Activated naive CD4-positive, alpha-beta T cell treated with anti-CD3 and anti-CD28 coated beads for 36 hours (primary cell): ENCODE results near the gene TP63. TPM values are rescaled to one million over a fixed set of nuclear protein-coding genes. Genes with fewer than 3 reads are reported as not detected.

ENCODE experiments used
- CTCF ChIA-PET: fragments of 350-600 bp; sonication (Branson Sonifier 250); formaldehyde crosslinking; loops from one replicate; lab custom pipeline; 2021; ENCODE audit warnings: antibody characterized with exemption; lab: Charles Lee
- DNase-seq: peaks from one replicate; pipeline ENCODE4 v3.0.0-alpha.2; 2020
- H3K27ac Mint-ChIP-seq: one replicate; pipeline ENCODE4 v1.8.0; 2021; ENCODE audit warnings: mild to moderate bottlenecking, mixed read lengths
- H3K27me3 Mint-ChIP-seq: one replicate; pipeline ENCODE4 v1.8.0; 2021; ENCODE audit warnings: low read depth, mixed read lengths
- H3K36me3 Mint-ChIP-seq: one replicate; pipeline ENCODE4 v1.8.0; 2021; ENCODE audit warnings: low read depth, mixed read lengths
- H3K4me1 Mint-ChIP-seq: one replicate; pipeline ENCODE4 v1.8.0; 2021; ENCODE audit warnings: low read depth, mixed read lengths
- H3K4me3 Mint-ChIP-seq: one replicate; pipeline ENCODE4 v1.8.0; 2021; ENCODE audit warnings: mild to moderate bottlenecking, moderate library complexity, mixed read lengths
- H3K9me3 Mint-ChIP-seq: one replicate; pipeline ENCODE4 v1.8.0; 2021; ENCODE audit warnings: mixed read lengths
- intact Hi-C: fragments of 100-400 bp; cut with micrococcal nuclease; formaldehyde crosslinking; loops from one replicate; pipeline ENCODE4 v1.15.1; 2023
- total RNA-seq, 2 experiments: library from RNA; stranded (reverse); gene quantifications; one replicate each; pipeline ENCODE4 v1.2.3, GENCODE V29; 2021

The TP63 gene
- total RNA-seq, 2 experiments from 2014 or later = 0.15 TPM; not detected in 1

DNA sequence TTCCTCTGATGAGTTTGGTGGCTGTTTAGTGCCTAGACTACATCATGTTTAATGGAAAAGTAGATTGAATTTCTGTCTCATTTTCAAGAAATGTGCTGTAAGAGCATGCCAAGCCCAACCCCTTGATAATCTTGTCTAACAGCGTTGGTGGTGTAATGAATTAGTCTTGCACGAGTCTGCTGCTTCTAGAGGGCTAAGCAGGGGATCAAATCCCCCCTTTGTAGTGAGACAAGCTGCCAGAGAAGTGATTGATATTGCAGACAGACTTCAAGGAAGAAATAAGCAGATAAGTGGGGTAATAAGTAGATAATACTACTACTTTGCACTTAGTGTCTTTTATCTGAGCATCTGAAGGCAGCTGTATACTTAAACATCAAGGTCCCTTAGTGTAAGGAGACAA lies 141.4 kb downstream of the TP63 start:
- Mint-ChIP-seq H3K36me3 (no peaks in the 10 kb centered on the region), H3K27ac (no peak overlapping the region), H3K4me1 (no peaks in the 10 kb centered on the region), H3K4me3 (no peak overlapping the region), H3K27me3 (no peaks in the 10 kb centered on the region), H3K9me3 (no peaks in the 10 kb centered on the region)
- no peak for DNase-seq
- intact Hi-C loops = no loop called here
- CTCF ChIA-PET = no interaction called here

DNA sequence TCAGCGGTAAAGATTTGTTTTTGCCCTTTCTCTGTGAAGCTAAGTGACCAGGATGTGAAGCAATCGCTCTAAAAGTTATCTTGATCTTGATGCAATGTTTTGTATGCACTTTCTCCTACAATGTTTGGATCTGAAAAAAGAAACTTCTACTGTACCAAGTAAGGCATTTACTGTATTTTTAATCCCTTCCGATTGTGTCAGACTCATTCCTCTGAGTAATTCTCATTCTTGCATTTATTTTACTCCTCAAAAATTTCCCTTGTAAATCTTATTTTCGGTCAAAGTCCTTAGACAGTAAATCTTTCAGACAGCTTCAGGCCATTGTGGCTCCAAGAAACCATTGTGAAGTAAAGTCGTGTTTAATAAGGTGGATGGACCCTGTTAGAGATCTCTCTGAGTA lies 141.9 kb downstream of the TP63 start:
- no peak for DNase-seq
- Mint-ChIP-seq H3K4me1 (no peaks in the 10 kb centered on the region), H3K27me3 (no peaks in the 10 kb centered on the region), H3K4me3 (no peak overlapping the region), H3K36me3 (no peaks in the 10 kb centered on the region), H3K27ac (no peak overlapping the region), H3K9me3 (no peaks in the 10 kb centered on the region)
- CTCF ChIA-PET = no interaction called here
- intact Hi-C loops = no loop called here

DNA sequence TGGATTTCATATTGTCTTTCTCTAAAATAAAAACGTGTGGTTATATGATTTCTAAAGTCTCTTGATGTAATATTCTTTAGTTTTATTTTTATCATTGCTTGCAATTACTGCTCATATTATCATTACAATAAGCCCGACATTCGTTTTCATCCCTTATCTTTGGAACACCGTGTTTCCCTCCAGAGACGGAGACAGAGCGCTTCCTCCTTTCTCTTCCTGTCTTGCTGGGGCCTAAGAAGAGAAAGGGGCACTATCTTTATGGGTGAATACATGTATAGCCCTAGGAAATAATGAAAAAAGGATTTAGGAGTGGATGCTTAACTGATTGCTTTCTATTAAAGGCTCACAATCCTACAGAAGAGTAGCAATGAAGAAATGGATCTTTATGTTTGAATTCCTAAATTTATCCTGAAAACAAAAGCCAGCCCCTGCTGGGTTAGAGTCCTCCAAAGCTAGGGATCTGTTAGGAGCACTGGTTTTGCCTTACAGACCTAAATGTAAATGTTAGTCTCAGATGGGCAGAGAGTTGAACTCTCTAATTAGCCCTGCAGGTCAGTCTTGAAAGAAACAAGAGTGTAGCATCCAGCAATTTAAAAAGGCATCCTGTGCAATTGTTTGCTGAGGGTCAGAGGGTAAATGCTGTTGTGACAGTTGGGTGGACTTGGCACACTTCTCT lies 145.1 kb downstream of the TP63 start:
- H3K9me3 Mint-ChIP-seq = no peaks in the 10 kb centered on the region
- H3K27ac Mint-ChIP-seq = no peak overlapping the region
- no peak overlapping the region for H3K4me3 Mint-ChIP-seq
- intact Hi-C loops = no loop called here
- no peaks in the 10 kb centered on the region for H3K36me3 Mint-ChIP-seq
- CTCF ChIA-PET = no interaction called here
- no peaks in the 10 kb centered on the region for H3K27me3 Mint-ChIP-seq
- H3K4me1 Mint-ChIP-seq = peaks cover 2% of the 10 kb centered on the region
- no peak for DNase-seq

- no peaks in the 10 kb centered on the region for H3K27me3 Mint-ChIP-seq
- H3K9me3 Mint-ChIP-seq = no peaks in the 10 kb centered on the region
- DNase-seq = no peak
- H3K4me3 Mint-ChIP-seq = no peak overlapping the region
- intact Hi-C loops = no loop called here
- H3K4me1 Mint-ChIP-seq = peaks cover 2% of the 10 kb centered on the region
- CTCF ChIA-PET = interaction anchor here (0.6 to 1.7 kb wide), 4 partner anchors 9 to 221 kb away, joined by 3 to 4 read pairs (median 3); no protein-coding TSS in a partner anchor
- no peak overlapping the region for H3K27ac Mint-ChIP-seq
- no peaks in the 10 kb centered on the region for H3K36me3 Mint-ChIP-seq
These were observed 147.3 kb downstream of the TP63 start for GRCh38 chr3:189778340-189778950.

DNA sequence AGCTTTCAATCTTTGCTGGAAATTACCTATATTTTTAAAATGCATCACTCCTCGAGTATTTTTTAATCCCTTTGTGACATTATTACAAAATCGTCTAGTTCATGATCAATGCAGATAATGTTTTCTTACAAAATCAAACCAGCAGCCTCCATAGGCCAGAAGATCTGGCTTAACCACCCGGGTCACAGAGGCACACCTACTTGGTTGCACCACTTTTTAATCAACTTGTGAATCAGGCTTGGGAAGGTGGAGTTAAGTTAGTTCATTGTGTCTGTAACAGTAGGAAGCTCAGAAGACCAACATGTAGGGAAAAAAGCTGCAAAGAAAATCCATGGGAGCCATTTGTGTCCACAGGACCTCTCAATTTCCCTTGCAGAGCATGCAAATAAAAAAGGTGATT lies 148.0 kb downstream of the TP63 start:
- intact Hi-C loops = no loop called here
- Mint-ChIP-seq H3K9me3 (no peaks in the 10 kb centered on the region), H3K4me3 (no peak overlapping the region), H3K36me3 (no peaks in the 10 kb centered on the region), H3K27ac (no peak overlapping the region), H3K27me3 (no peaks in the 10 kb centered on the region), H3K4me1 (peaks cover 2% of the 10 kb centered on the region)
- CTCF ChIA-PET = interaction anchor here (0.6 to 1.7 kb wide), 4 partner anchors 8 to 222 kb away, joined by 3 to 4 read pairs (median 3); no protein-coding TSS in a partner anchor
- DNase-seq = no peak

- CTCF ChIA-PET = no interaction called here
- no peak overlapping the region for H3K27ac Mint-ChIP-seq
These were observed 149.5 kb downstream of the TP63 start for GRCh38 chr3:189780546-189781270.

DNA sequence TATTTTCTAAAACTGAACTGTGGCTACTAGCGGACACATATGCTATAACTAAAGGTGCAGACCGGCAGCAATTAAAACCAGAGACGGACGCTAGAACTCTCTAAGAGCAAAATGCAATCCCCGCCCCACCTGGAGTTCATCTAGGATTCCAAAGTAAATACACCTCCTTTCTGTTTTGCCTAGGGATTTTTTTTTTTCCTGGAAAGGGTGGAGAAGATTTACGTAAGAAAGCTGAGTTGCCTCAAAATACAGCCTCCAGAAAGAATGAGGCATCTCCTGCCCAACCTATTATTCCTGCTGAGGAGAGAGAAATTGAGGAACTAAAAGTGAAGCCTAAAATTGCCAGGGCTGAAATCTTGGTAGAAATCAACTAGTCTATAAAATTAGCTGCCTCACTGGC lies 150.2 kb downstream of the TP63 start:
- H3K9me3 Mint-ChIP-seq = no peaks in the 10 kb centered on the region
- DNase-seq = no peak
- CTCF ChIA-PET = no interaction called here
- no peaks in the 10 kb centered on the region for H3K36me3 Mint-ChIP-seq
- H3K27me3 Mint-ChIP-seq = no peaks in the 10 kb centered on the region
- H3K4me1 Mint-ChIP-seq = peaks cover 2% of the 10 kb centered on the region
- H3K4me3 Mint-ChIP-seq = no peak overlapping the region
- no peak overlapping the region for H3K27ac Mint-ChIP-seq
- intact Hi-C loops = no loop called here

More at GRCh38 chr3:189780546-189781270, 149.5 kb downstream of the TP63 start:
- intact Hi-C loops = no loop called here
- DNase-seq = no peak
- H3K4me1 Mint-ChIP-seq = peaks cover 2% of the 10 kb centered on the region
- H3K36me3 Mint-ChIP-seq = no peaks in the 10 kb centered on the region
- no peaks in the 10 kb centered on the region for H3K27me3 Mint-ChIP-seq
- H3K4me3 Mint-ChIP-seq = no peak overlapping the region
- no peaks in the 10 kb centered on the region for H3K9me3 Mint-ChIP-seq

DNA sequence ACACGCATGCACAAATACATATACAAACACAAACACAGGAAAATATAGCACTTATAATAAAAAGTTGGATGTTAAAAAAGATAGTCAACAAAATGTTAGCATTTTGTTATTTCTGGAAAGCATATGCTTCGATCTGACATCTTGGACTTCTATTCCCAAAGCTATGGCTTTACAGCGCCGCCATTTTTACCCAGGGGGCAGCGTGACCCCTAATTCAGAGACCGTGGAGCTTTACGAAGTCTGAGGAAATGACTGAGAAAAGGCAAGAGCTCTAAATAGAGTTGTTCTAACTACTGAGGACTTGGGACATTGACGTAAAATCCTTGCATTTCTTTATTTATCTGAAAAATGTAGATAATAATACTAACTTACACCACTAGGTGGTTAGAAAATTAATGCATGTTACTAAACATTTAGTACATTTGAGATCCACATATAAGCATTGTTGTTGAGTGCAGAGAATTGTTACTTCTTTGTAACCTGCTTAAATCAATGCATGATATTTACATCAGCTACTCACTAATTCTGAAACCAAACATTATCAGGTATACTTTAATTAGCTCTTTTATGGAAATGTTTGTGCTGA lies 155.4 kb downstream of the TP63 start:
- Mint-ChIP-seq H3K4me3 (no peak overlapping the region), H3K27me3 (no peaks in the 10 kb centered on the region), H3K36me3 (no peaks in the 10 kb centered on the region), H3K27ac (no peak overlapping the region), H3K9me3 (no peaks in the 10 kb centered on the region), H3K4me1 (peaks cover 8% of the 10 kb centered on the region)
- CTCF ChIA-PET = interaction anchor here (0.7 to 1.4 kb wide), 2 partner anchors 8 to 10 kb away, joined by 3 to 4 read pairs; no protein-coding TSS in a partner anchor
- intact Hi-C loops = no loop called here
- no peak for DNase-seq

DNA sequence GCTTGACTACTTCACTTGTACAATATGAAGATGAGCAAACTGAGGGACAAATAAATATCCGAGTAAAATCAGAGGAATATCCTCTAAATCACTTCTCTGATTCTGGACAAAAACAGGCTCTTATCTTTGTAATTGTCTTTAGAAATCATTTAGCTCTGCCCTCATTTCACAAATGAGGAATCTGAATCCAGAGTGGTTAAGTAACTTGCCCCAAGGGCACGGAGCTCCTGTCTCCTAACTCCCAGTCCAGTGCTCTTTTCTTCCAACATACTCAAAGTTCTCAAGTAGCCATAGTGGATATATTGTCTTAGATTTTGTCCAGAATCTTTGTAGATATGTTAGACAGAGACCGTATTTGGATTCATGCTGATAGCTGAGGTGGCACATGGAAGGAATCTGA lies 156.0 kb downstream of the TP63 start:
- Mint-ChIP-seq H3K4me3 (no peak overlapping the region), H3K36me3 (no peaks in the 10 kb centered on the region), H3K27ac (no peak overlapping the region), H3K27me3 (no peaks in the 10 kb centered on the region), H3K4me1 (peaks cover 8% of the 10 kb centered on the region), H3K9me3 (no peaks in the 10 kb centered on the region)
- CTCF ChIA-PET = interaction anchor here (1.4 kb wide), 1 partner anchor 9 kb away, joined by 4 read pairs; no protein-coding TSS in a partner anchor
- no peak for DNase-seq
- intact Hi-C loops = no loop called here

DNA sequence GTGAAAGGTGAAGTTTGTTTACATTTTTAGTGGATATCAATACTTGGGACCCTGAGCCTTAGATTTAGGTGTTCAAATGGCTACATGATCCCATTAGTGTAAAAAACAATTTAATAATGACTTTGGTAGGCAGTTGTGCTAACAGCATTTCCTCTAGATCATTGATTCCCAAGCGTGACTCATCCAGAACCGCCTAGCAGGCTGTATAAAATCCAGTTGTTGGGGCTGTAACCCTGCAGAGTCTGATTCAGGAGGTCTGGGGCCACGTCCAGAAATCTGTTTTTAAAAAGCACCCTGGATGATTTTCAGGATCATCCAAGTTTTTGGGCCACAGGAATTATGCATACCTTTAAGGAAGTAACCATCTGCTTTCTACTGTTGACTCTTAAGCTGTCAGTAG lies 156.4 kb downstream of the TP63 start:
- Mint-ChIP-seq H3K9me3 (no peaks in the 10 kb centered on the region), H3K27me3 (no peaks in the 10 kb centered on the region), H3K36me3 (no peaks in the 10 kb centered on the region), H3K4me1 (peaks cover 8% of the 10 kb centered on the region), H3K4me3 (no peak overlapping the region), H3K27ac (no peak overlapping the region)
- CTCF ChIA-PET = interaction anchor here (1.4 kb wide), 1 partner anchor 9 kb away, joined by 4 read pairs; no protein-coding TSS in a partner anchor
- intact Hi-C loops = no loop called here
- no peak for DNase-seq

DNA sequence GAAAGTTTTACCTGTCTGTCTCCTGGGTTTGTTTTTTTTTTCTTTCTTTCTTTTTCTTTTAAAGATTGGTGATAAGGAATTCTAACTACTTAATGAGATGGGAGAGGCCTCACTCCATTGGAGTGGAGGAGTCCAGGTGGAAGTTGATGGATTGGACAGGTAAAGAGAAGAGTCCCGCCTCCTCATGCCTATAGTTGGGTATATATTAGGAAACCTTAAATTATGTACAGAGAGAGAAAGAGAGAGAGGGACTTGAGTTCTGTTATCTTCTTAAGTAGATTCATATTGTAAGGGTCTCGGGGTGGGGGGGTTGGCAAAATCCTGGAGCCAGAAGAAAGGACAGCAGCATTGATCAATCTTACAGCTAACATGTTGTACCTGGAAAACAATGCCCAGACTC lies 158.2 kb downstream of the TP63 start:
- no peak for DNase-seq
- intact Hi-C loops = no loop called here
- H3K27me3 Mint-ChIP-seq = no peaks in the 10 kb centered on the region
- H3K4me3 Mint-ChIP-seq = no peak overlapping the region
- no peaks in the 10 kb centered on the region for H3K36me3 Mint-ChIP-seq
- H3K9me3 Mint-ChIP-seq = no peaks in the 10 kb centered on the region
- peaks cover 11% of the 10 kb centered on the region for H3K4me1 Mint-ChIP-seq
- CTCF ChIA-PET = interaction anchor here (0.6 kb wide), 1 partner anchor 105 kb away, joined by 8 read pairs; no protein-coding TSS in a partner anchor
- no peak overlapping the region for H3K27ac Mint-ChIP-seq

DNA sequence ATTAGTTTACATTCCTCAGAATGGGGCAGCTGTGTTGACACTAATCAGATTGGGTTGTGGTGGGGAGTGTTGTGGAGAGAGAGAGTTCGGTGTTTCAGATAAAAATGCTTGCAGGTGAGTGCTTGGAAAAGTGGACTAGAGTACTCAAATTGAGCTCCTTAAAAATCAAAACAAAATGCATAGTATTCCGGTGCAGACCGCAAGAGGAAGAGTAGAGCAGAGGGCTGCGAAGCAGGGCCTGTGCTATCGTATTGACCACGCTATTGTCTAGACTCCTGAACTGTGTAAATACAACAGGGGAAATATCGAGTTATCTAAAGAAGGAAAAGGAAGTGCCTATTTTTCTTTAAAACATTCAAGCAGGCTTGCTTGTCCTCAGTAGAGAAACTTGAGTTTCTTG lies 159.5 kb downstream of the TP63 start:
- no peaks in the 10 kb centered on the region for H3K9me3 Mint-ChIP-seq
- H3K36me3 Mint-ChIP-seq = no peaks in the 10 kb centered on the region
- no peaks in the 10 kb centered on the region for H3K27me3 Mint-ChIP-seq
- no peak overlapping the region for H3K4me3 Mint-ChIP-seq
- peak; percentile 7 for DNase-seq
- intact Hi-C loops = no loop called here
- CTCF ChIA-PET = interaction anchor here (0.6 kb wide), 1 partner anchor 16 kb away, joined by 4 read pairs; no protein-coding TSS in a partner anchor
- H3K27ac Mint-ChIP-seq = no peak overlapping the region
- H3K4me1 Mint-ChIP-seq = peaks cover 21% of the 10 kb centered on the region
